Measurements from ENCODE around the gene CRYBA4. TPM values are rescaled to one million over a fixed set of nuclear protein-coding genes. Genes with fewer than 3 reads are reported as not detected.

Gene CRYBA4
- total and polyA plus RNA-seq, 2 of the 13 experiments (the other 11 are each of a cell fraction or from before 2014, with no cell fraction given), result not detected

GRCh38 chr22:26599505-26599904 is 22.3 kb upstream of the CRYBA4 start:
- in situ Hi-C loops (cut with HindIII; ENCODE audit: extremely low pct_ligation_motif_present, low pct_unique_long_range_greater_than_20kb), result no loop called here
- Histone ChIP-seq H3K27ac (ENCODE audit: extremely low read length, insufficient read depth, low read length) (no peak overlapping the region), H3K4me1 (ENCODE audit: insufficient read depth, low read length) (no peaks in the 10 kb centered on the region), H3K36me3 (replicated peaks in 1 of 2; ENCODE audit: control insufficient read depth in 1 of 2, insufficient read depth in 2 of 2, low read length in 2 of 2) (no peaks in the 10 kb centered on the region), H3K79me2 (ENCODE audit: insufficient read depth, low read length) (no peaks in the 10 kb centered on the region), H3K9ac (ENCODE audit: insufficient read depth, low read depth, low read length) (no peak overlapping the region), H4K20me1 (ENCODE audit: insufficient read depth, low read length) (no peaks in the 10 kb centered on the region), H3K9me3 (ENCODE audit: low read length) (no peaks in the 10 kb centered on the region), H3K27me3 (ENCODE audit: control insufficient read depth in 1 of 2, insufficient read depth in 2 of 2, low read length in 2 of 2) (peaks cover 0 to 13% of the 10 kb centered on the region in 2 experiments; a peak in 2 of 5 replicates), H3K4me3 (replicated peaks in 1 of 3; ENCODE audit: insufficient read depth in 1 of 3, low read depth in 2 of 3, low read length in 3 of 3) (no peak overlapping the region), H3K4me2 (ENCODE audit: low read depth, low read length) (no peak overlapping the region), H2AFZ (ENCODE audit: low read length) (no peak overlapping the region)
- no peak for ATAC-seq
- 13% methylated on average over 5 of the region's 11 CpGs for WGBS (ENCODE audit: low lambda C conversion rate)
- POLR2A ChIA-PET, result no interaction called here
- no peak for FAIRE-seq
- CTCF ChIA-PET (ENCODE audit: low intra/inter-chr PET ratio, low total read pairs), result no interaction called here
- no TSS peak for BruUV-seq (replicated peaks)
- DNase-seq (ENCODE audit: low spot score), result no peak
- TF ChIP-seq NR2F6 (IDR thresholded peaks at IDR 0.05) (no peak), NR2F6 (CRISPR knock-in tag; IDR thresholded peaks at IDR 0.05) (no peak), NBN (conservative IDR thresholded peaks at IDR 0.05) (no peak), ZNF282 (IDR thresholded peaks at IDR 0.05; ENCODE audit: partially characterized antibody) (no peak)
- intact Hi-C loops (cut with micrococcal nuclease; ENCODE audit: unreplicated experiment), result no loop called here

GRCh38 chr22:26601726-26602125 is 20.0 kb upstream of the CRYBA4 start:
- in situ Hi-C loops (cut with HindIII; ENCODE audit: extremely low pct_ligation_motif_present, low pct_unique_long_range_greater_than_20kb) (no loop called here), intact Hi-C loops (cut with micrococcal nuclease; ENCODE audit: unreplicated experiment) (no loop called here)
- no TSS peak for BruUV-seq (replicated peaks)
- H3K9me3 ChIP-seq (ENCODE audit: low read length), result no peaks in the 10 kb centered on the region
- DNase-seq (ENCODE audit: low spot score) (no peak), ATAC-seq (no peak), FAIRE-seq (no peak)
- no peaks in the 10 kb centered on the region for H3K4me1 ChIP-seq (ENCODE audit: insufficient read depth, low read length)
- H2AFZ ChIP-seq (ENCODE audit: low read length), result no peak overlapping the region
- no peak overlapping the region for H3K9ac ChIP-seq (ENCODE audit: insufficient read depth, low read depth, low read length)
- CTCF ChIA-PET (ENCODE audit: low intra/inter-chr PET ratio, low total read pairs), result no interaction called here
- 66% methylated on average over 12 of the region's 12 CpGs for WGBS (ENCODE audit: low lambda C conversion rate)
- peaks cover 0 to 13% of the 10 kb centered on the region in 2 experiments; a peak in 2 of 5 replicates for H3K27me3 ChIP-seq (ENCODE audit: control insufficient read depth in 1 of 2, insufficient read depth in 2 of 2, low read length in 2 of 2)
- no peak overlapping the region for H3K4me2 ChIP-seq (ENCODE audit: low read depth, low read length)
- H4K20me1 ChIP-seq (ENCODE audit: insufficient read depth, low read length), result no peaks in the 10 kb centered on the region
- no peaks in the 10 kb centered on the region for H3K36me3 ChIP-seq (replicated peaks in 1 of 2; ENCODE audit: control insufficient read depth in 1 of 2, insufficient read depth in 2 of 2, low read length in 2 of 2)
- no peak overlapping the region for H3K27ac ChIP-seq (ENCODE audit: extremely low read length, insufficient read depth, low read length)
- no peak overlapping the region for H3K4me3 ChIP-seq (replicated peaks in 1 of 3; ENCODE audit: insufficient read depth in 1 of 3, low read depth in 2 of 3, low read length in 3 of 3)
- POLR2A ChIA-PET, result no interaction called here
- H3K79me2 ChIP-seq (ENCODE audit: insufficient read depth, low read length), result no peaks in the 10 kb centered on the region
- no peak for TF ChIP-seq E2F2 (CRISPR knock-in tag; IDR thresholded peaks at IDR 0.05; ENCODE audit: borderline replicate concordance)
- TF ChIP-seq ZNF776 (CRISPR knock-in tag; IDR thresholded peaks at IDR 0.05), result no peak
- TF ChIP-seq FOXC1 (CRISPR knock-in tag; IDR thresholded peaks at IDR 0.05; ENCODE audit: borderline replicate concordance), result no peak
- no peak for TF ChIP-seq ZNF557 (CRISPR knock-in tag; IDR thresholded peaks at IDR 0.05)
- TF ChIP-seq ZNF264 (CRISPR knock-in tag; IDR thresholded peaks at IDR 0.05), result no peak
- no peak for TF ChIP-seq EHMT2 (IDR thresholded peaks at IDR 0.05; ENCODE audit: borderline replicate concordance, low read depth, low read length)
- TF ChIP-seq KLF9 (CRISPR knock-in tag; IDR thresholded peaks at IDR 0.05; ENCODE audit: low read depth), result no peak
- no peak for TF ChIP-seq ZNF678 (CRISPR knock-in tag; IDR thresholded peaks at IDR 0.05)
- no peak for TF ChIP-seq SOX6 (IDR thresholded peaks at IDR 0.05)
- no peak for TF ChIP-seq SOX6 (CRISPR knock-in tag; IDR thresholded peaks at IDR 0.05)
- no peak for TF ChIP-seq EEA1 (CRISPR knock-in tag; IDR thresholded peaks at IDR 0.05; ENCODE audit: borderline replicate concordance)
- no peak for TF ChIP-seq RXRA (CRISPR knock-in tag; IDR thresholded peaks at IDR 0.05)
- TF ChIP-seq PHB2 (IDR thresholded peaks at IDR 0.05; ENCODE audit: partially characterized antibody), result no peak
